HEK293T (cell line): ENCODE measurements around the gene RMDN2.

ENCODE experiments used
- ARNT ChIP-seq: fragments of 450-650 bp; IDR thresholded peaks from 2 replicates; pipeline ENCODE4 v1.6.1; 2017; ENCODE audit warnings: mild to moderate bottlenecking
- BHLHE40 ChIP-seq: fragments of 450-650 bp; IDR thresholded peaks from 2 replicates; pipeline ENCODE4 v1.6.1; 2016; ENCODE audit warnings: mild to moderate bottlenecking, moderate library complexity, borderline replicate concordance
- CTBP1 ChIP-seq: fragments of 450-650 bp; IDR thresholded peaks from 2 replicates; pipeline ENCODE4 v1.6.1; 2016; ENCODE audit warnings: borderline replicate concordance
- ELF4 ChIP-seq: fragments of 450-650 bp; IDR thresholded peaks from 2 replicates; pipeline ENCODE4 v1.6.1; 2017; ENCODE audit warnings: antibody characterized with exemption
- FOXA1 ChIP-seq: fragments of 450-650 bp; IDR thresholded peaks from 2 replicates; pipeline ENCODE4 v1.6.1; 2016; ENCODE audit warnings: mild to moderate bottlenecking
- FOXK2 ChIP-seq: fragments of 450-650 bp; IDR thresholded peaks from 2 replicates; pipeline ENCODE4 v1.6.1; 2016; ENCODE audit warnings: mild to moderate bottlenecking
- HDGF ChIP-seq: fragments of 450-650 bp; IDR thresholded peaks from 2 replicates; pipeline ENCODE4 v1.6.1; 2017; ENCODE audit warnings: antibody characterized with exemption, borderline replicate concordance
- L3MBTL2 ChIP-seq: fragments of 450-650 bp; conservative IDR thresholded peaks from 2 replicates; pipeline ENCODE4 v1.6.1; 2016; ENCODE audit warnings: mild to moderate bottlenecking
- LEF1 ChIP-seq: fragments of 450-650 bp; IDR thresholded peaks from 2 replicates; pipeline ENCODE4 v1.6.1; 2017; ENCODE audit warnings: mild to moderate bottlenecking, borderline replicate concordance
- NFRKB ChIP-seq: fragments of 450-650 bp; IDR thresholded peaks from 2 replicates; pipeline ENCODE4 v1.6.1; 2016; ENCODE audit warnings: mild to moderate bottlenecking, moderate library complexity
- PKNOX1 ChIP-seq: fragments of 450-650 bp; IDR thresholded peaks from 2 replicates; pipeline ENCODE4 v1.6.1; 2016
- SP1 ChIP-seq: fragments of 450-650 bp; IDR thresholded peaks from 2 replicates; pipeline ENCODE4 v1.6.1; 2017
- SUZ12 ChIP-seq: fragments of 450-650 bp; IDR thresholded peaks from 2 replicates; pipeline ENCODE4 v1.6.1; 2016; ENCODE audit warnings: mild to moderate bottlenecking
- TARDBP ChIP-seq: fragments of 450-650 bp; IDR thresholded peaks from 2 replicates; pipeline ENCODE4 v1.6.1; 2016

- TF ChIP-seq LEF1 (no peak), L3MBTL2 (no peak), SUZ12 (no peak), BHLHE40 (no peak), CTBP1 (no peak), TARDBP (no peak), FOXA1 (no peak), ELF4 (no peak), HDGF (no peak), PKNOX1 (no peak), NFRKB (no peak), FOXK2 (no peak), ARNT (no peak), SP1 (no peak)
Measured at GRCh38 chr2:37982847-37983246, 57.8 kb downstream of the RMDN2 start.
